ENCODE measurements around the gene LEMD2. TPM values are rescaled to one million over a fixed set of nuclear protein-coding genes. Genes with fewer than 3 reads are reported as not detected.

The LEMD2 gene
- total and polyA plus RNA-seq, 2 donors (not counting 3 experiments of a cell fraction or from before 2014, with no cell fraction given), result 61.1 to 81.8 TPM

GRCh38 chr6:33820243-33820642 lies 31.3 kb upstream of the LEMD2 start:
- Histone ChIP-seq H3K27ac (ENCODE audit: insufficient read depth, low read depth, low read length) (no peak overlapping the region), H3K4me3 (replicated peaks in 1 of 3; ENCODE audit: insufficient read depth in 1 of 3, low read depth in 1 of 3, low read length in 3 of 3) (no peak overlapping the region), H4K20me1 (replicated peaks; ENCODE audit: control insufficient read depth, extremely low read depth, insufficient read depth, low read length) (no peaks in the 10 kb centered on the region), H3K4me2 (ENCODE audit: insufficient read depth, low read length) (no peak overlapping the region), H3K79me2 (ENCODE audit: control insufficient read depth, insufficient read depth, low read length) (no peaks in the 10 kb centered on the region), H3K4me1 (ENCODE audit: control insufficient read depth, extremely low read depth, insufficient read depth, low read length) (peaks cover 6% of the 10 kb centered on the region), H3K9ac (replicated peaks; ENCODE audit: extremely low read depth, insufficient read depth, low read length) (no peak overlapping the region), H3K9me3 (replicated peaks; ENCODE audit: control insufficient read depth, insufficient read depth, low read length) (no peaks in the 10 kb centered on the region), H3K9me1 (replicated peaks; ENCODE audit: control insufficient read depth, extremely low read depth, insufficient read depth, low read length) (no peaks in the 10 kb centered on the region), H2AFZ (ENCODE audit: low read depth, low read length) (no peak overlapping the region), H3K27me3 (ENCODE audit: control insufficient read depth in 2 of 2, insufficient read depth in 2 of 2, low read length in 2 of 2) (peaks cover 0 to 6% of the 10 kb centered on the region in 2 experiments), H3K36me3 (ENCODE audit: control insufficient read depth in 2 of 2, extremely low read depth in 1 of 2, insufficient read depth in 2 of 2, low read length in 2 of 2) (no peaks in the 10 kb centered on the region)
- TF ChIP-seq FOS (IDR thresholded peaks at IDR 0.05; ENCODE audit: borderline replicate concordance, insufficient read depth, low read length) (no peak), EZH2 (IDR thresholded peaks at IDR 0.05; ENCODE audit: borderline replicate concordance, low read depth, low read length, severe bottlenecking) (no peak), MAX (IDR thresholded peaks at IDR 0.05; ENCODE audit: insufficient read depth, insufficient read length) (no peak), POLR2AphosphoS5 (IDR thresholded peaks at IDR 0.05; ENCODE audit: insufficient read depth, low read depth, low read length) (no peak)
- dilution Hi-C loops (cut with MboI; ENCODE audit: extremely low pct_ligation_motif_present, low sequenced_read_pairs) (no loop called here), intact Hi-C loops (cut with micrococcal nuclease) (no loop called here)
- POLR2A ChIA-PET, result no interaction called here
- CTCF ChIA-PET, result interaction anchor here (1.6 kb wide), 1 partner anchor 13 kb away, joined by 4 read pairs; no protein-coding TSS in a partner anchor
- BruUV-seq (replicated peaks), result no TSS peak
- no peak for DNase-seq (ENCODE audit: low read depth, low spot score)
- FAIRE-seq, result no peak

- DNase-seq (ENCODE audit: low read depth, low spot score), result no peak
- ChIA-PET CTCF (interaction anchor here (0.9 kb wide), 1 partner anchor 48 kb away, joined by 3 read pairs; no protein-coding TSS in a partner anchor), POLR2A (no interaction called here)
- Histone ChIP-seq H3K27ac (ENCODE audit: insufficient read depth, low read depth, low read length) (no peak overlapping the region), H3K4me1 (ENCODE audit: control insufficient read depth, extremely low read depth, insufficient read depth, low read length) (peaks cover under 1% of the 10 kb centered on the region), H3K9ac (replicated peaks; ENCODE audit: extremely low read depth, insufficient read depth, low read length) (no peak overlapping the region), H4K20me1 (replicated peaks; ENCODE audit: control insufficient read depth, extremely low read depth, insufficient read depth, low read length) (no peaks in the 10 kb centered on the region), H3K9me3 (replicated peaks; ENCODE audit: control insufficient read depth, insufficient read depth, low read length) (no peaks in the 10 kb centered on the region), H3K36me3 (ENCODE audit: control insufficient read depth in 2 of 2, extremely low read depth in 1 of 2, insufficient read depth in 2 of 2, low read length in 2 of 2) (no peaks in the 10 kb centered on the region), H3K4me2 (ENCODE audit: insufficient read depth, low read length) (no peak overlapping the region), H3K27me3 (ENCODE audit: control insufficient read depth in 2 of 2, insufficient read depth in 2 of 2, low read length in 2 of 2) (peaks cover 0 to 6% of the 10 kb centered on the region in 2 experiments), H3K79me2 (ENCODE audit: control insufficient read depth, insufficient read depth, low read length) (no peaks in the 10 kb centered on the region), H3K9me1 (replicated peaks; ENCODE audit: control insufficient read depth, extremely low read depth, insufficient read depth, low read length) (no peaks in the 10 kb centered on the region), H3K4me3 (replicated peaks in 1 of 3; ENCODE audit: insufficient read depth in 1 of 3, low read depth in 1 of 3, low read length in 3 of 3) (no peak overlapping the region), H2AFZ (ENCODE audit: low read depth, low read length) (no peak overlapping the region)
- FAIRE-seq, result no peak
- intact Hi-C loops (cut with micrococcal nuclease), result no loop called here
- BruUV-seq (replicated peaks), result no TSS peak
- TF ChIP-seq EZH2 (IDR thresholded peaks at IDR 0.05; ENCODE audit: borderline replicate concordance, low read depth, low read length, severe bottlenecking) (no peak), MYC (IDR thresholded peaks at IDR 0.05; ENCODE audit: low read depth, low read length) (no peak), GATA2 (IDR thresholded peaks at IDR 0.05; ENCODE audit: insufficient read depth, insufficient read length, low read depth, low read length) (no peak), MAX (IDR thresholded peaks at IDR 0.05; ENCODE audit: insufficient read depth, insufficient read length) (no peak), FOS (IDR thresholded peaks at IDR 0.05; ENCODE audit: borderline replicate concordance, insufficient read depth, low read length) (no peak)
- dilution Hi-C loops (cut with MboI; ENCODE audit: extremely low pct_ligation_motif_present, low sequenced_read_pairs), result no loop called here
Observed at GRCh38 chr6:33819021-33819420, 30.1 kb upstream of the LEMD2 start.
